Activated T-cell treated with anti-CD3 and anti-CD28 coated beads, Interleukin-2, amount 50 U/mL, for 1 hour (primary cell): ENCODE data around the gene CTU1.
"Not testable (repeated sequence)": the region's sequence is repeated elsewhere in the genome, so short reads cannot be mapped to it uniquely, and the experiment has no call there.

Source experiments
- DNase-seq: peaks from one replicate; pipeline ENCODE4 v3.0.0-alpha.2; 2020

The CTU1 gene

GRCh38 chr19:51108066-51108804, at the start of gene CTU1:
TSS of gene CTU1 (minus strand) at chr19:51108409. CDS start at chr19:51104569, 3,840 bp downstream.
- DNase-seq, result peak; percentile 96

DNA sequence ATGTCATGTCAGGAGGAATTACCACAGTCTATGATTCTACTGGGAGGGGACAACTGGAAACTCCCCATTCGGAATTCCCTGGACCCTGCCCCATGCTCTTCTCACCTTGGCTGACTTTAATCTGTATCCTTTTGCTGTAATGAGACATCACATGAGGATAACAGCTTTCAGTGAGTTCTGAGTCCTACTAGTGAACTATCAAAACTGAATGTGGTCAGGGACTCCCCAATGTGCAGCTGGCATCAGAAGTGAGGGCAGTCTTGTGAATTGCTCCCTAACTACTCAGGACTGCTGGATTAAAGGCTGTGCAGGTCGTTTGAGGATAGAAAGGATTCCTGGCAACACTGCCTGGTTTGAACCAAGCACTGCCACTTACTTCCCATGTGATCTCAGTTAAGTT, 49.1 kb upstream of the CTU1 start:
- DNase-seq, result no peak

DNA sequence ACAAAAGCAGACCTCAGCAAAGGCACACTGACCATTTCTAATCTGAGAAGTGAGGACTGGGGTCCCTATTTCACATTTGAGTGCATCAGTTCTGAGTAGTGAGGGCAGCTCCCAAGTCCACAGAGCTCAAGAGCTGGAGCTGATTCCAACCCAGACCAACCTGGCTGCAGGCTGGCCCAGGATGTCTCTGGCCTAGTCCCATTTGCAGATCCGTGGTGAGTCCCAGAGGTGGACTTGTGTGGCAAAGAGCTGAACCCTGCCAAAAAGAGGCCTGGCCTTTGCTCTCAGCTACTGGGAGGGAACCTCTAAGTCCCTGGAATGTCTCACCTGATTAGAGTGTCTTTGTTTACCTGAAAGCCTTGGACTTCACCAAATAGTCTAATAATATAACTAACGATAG, 48.5 kb upstream of the CTU1 start:
- DNase-seq, result no peak

- DNase-seq, result no peak
Measured at GRCh38 chr19:51150627-51151026, 42.4 kb upstream of the CTU1 start.

DNA sequence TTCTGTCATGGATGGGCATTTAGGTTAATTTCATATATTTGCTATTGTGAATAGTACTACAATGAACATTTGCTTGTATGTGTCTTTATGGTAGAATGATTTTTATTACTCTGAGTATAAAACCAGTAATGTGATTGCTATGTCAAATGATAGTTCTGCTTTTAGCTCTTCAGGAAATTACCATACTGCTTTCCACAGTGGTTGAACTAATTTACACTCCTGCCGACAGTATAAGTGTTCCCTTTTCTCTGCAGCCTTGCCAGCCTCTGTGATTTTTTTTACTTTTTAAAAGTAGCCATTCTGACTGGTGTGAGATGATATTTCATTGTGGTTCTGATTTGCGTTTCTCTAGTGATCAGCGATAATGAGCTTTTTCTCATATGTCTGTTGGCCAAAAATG, 40.4 kb upstream of the CTU1 start:
- DNase-seq, result no peak

GRCh38 chr19:51147663-51148062, 39.5 kb upstream of the CTU1 start:
- no peak for DNase-seq

DNA sequence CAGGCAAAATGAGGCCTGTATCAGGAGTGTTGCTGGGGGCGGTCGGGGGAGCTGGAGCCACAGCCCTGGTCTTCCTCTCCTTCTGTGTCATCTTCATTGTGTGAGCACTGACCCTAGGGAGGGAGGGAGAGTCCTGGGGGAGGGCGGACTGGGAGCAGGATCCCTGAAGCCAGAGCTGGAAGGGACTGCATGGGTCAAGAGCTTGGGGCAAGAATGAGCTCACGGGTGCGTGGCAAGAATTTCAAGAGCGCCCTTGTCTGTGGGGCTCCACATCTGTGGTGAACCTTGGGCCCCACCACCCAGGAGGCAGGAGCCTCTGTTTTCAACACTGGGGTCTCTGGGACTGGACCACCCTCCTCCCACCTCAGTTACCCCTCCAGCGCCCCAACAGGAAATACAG, 38.5 kb upstream of the CTU1 start:
- DNase-seq, result no peak

DNA sequence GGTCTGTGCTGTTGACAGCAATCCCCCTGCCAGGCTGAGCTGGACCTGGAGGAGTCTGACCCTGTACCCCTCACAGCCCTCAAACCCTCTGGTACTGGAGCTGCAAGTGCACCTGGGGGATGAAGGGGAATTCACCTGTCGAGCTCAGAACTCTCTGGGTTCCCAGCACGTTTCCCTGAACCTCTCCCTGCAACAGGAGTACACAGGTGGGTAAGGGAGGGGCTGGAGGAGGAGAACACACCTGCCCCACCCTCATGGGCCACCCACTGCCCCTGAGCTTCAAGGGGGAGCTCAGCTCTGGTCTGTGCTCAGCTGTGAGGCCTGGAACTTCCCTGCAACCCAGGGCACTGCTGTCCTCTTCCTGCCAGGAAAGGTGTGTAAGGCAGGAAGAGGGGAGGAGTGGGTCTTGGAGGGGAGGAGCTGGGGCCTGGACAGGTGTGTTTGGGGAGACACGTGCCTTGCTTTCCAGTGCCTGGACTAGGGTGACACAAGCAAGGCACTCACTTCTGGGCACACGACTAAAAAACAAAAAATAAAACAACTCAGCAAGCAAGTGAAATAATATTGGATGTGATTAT, 37.8 kb upstream of the CTU1 start:
- no peak for DNase-seq

DNA sequence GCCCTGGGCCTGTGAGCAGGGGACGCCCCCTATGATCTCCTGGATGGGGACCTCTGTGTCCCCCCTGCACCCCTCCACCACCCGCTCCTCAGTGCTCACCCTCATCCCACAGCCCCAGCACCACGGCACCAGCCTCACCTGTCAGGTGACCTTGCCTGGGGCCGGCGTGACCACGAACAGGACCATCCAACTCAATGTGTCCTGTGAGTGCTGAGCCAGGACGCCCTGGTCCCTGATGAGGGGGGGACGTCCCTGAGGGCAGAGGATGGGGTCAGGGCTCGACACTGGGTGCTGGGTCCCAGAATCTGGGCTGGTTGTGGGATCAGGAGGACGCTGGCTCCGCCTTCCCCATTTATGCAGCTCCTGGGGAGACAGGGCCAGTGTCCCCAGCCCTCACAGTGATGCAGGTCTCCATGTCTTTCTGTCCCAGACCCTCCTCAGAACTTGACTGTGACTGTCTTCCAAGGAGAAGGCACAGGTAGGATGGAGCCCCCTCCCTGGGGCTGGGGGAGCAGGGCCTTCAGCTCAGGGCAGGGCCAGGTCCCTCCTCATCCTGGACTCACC, 36.4 kb upstream of the CTU1 start:
- DNase-seq, result no peak

- DNase-seq, result no peak
Measured at GRCh38 chr19:51143486-51143885, 35.3 kb upstream of the CTU1 start.

GRCh38 chr19:51142809-51143475, 34.7 kb upstream of the CTU1 start:
- not testable (repeated sequence) for DNase-seq

- no peak for DNase-seq
Measured at GRCh38 chr19:51142119-51142518, 33.9 kb upstream of the CTU1 start, which contains the start of gene SIGLEC7. TSS of gene SIGLEC7 (plus strand) at chr19:51142301. CDS start at chr19:51142370, 69 bp downstream.

- no peak for DNase-seq
Measured at GRCh38 chr19:51141181-51141580, 33.0 kb upstream of the CTU1 start.

GRCh38 chr19:51140441-51140840, 32.2 kb upstream of the CTU1 start:
- no peak for DNase-seq

DNA sequence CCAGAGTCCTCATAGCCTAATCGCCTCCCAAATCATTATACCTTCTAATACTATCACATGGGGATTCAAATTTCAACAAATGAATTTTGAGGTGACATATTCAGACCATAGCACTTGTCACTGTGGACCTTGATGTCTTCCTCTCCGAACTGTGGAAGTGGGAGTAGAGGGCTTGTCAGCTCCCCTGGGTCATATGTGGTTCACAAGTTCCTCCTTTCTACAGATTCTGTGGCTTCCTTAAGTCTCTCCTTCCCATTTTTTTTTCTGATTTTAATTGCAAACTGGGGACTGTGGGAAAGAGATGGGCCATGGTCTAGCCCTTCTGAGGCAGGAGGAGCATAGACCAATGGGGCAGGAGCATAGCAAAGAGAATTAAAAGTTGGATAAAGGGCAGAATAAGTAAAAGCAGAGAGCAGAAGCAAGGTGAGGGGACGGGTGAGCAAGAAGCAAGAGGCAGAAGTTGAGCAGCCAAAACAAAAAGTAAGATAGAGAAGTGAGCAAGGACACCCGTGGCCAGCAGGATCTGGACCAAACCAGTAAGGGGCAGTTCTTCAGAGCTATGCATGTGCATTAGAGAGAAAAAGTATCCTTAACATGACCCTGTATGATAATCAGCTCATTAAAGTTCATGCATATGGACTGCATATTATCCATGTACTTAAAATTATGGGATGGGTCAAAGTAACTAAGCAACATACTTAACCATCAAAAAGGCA, 31.2 kb upstream of the CTU1 start:
- DNase-seq, result no peak

DNA sequence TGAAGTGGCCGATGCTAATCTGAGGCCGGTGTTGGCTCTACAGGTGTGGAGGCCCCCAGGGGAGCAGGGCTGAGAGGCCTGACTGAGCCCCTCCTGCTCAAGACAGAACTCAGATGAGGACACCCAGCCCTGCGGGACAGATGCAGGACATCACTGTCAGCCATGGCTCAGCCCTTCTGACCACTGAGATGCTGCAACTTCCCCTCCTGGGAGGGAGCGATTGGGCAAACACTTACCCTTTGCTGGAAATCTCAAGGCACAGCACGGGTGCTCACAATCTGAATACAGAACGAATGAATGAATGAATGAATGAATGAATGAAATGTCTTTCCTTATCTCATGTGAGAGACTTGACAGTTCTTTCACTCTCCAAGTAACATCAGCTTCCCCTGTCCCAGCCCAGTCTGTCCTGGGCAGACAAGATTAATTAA, 30.4 kb upstream of the CTU1 start:
- no peak for DNase-seq

DNA sequence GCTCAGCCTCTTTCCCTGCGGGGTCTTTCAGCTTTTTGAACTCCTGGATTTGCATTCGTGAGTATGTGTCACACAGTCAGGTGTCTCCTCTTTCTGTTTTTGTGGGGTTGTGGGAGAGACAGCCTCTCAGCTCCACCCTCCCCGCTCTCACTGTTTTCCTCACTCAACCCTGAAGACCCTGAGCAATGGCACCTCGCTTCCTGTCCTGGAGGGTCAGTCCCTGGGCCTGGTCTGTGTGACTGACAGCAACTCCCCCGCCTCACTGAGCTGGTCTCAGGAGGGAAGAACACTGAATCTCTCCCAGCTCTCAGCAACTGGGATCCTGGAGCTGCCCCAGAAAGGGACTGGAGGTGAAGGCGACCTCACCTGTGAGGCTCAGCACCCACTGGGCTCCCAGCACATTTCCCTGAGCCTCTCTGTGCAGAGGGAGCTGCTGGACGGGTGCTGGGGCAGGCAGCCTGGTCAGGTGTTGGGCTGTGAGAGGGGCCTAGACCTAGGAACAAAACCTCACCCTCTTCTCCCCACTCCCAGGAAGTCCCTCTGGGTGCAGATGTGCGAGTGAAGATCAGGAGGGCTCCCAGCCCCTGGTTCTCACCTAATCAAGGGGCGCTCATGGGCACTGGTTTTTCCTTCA, 29.7 kb upstream of the CTU1 start:
- no peak for DNase-seq

DNA sequence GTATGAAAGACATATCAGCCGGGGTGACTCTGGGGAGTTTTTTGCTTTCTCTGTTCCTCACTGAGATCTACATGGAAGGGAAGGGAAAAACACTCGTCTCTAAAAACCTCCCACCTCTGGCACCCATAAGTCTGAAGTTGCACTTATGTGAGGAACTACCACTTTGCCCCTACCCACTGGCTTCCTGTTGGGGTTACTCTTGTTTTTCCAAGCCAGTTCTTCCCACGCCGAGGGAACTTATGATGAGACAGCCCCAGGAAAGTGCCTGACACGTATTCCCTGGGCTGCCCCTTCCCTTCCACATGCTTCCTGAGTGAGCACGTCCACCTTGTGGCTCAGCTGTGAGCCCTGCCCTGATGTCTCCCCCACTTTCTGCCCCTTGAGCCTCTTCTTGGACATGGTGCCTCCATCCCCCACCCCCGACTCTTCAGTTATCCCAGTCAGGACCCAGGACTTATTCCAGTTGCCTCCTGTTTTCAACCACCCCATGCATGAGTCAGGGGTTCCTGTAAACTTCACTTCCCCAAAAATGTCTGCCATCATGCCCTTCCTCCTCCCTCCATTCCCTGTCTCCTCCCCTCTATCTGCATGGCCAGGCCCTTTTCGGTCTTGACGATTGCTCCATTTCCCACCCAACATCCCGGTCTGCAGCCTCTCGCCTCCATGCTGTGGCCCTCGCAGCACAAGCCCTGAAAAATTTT, 28.8 kb upstream of the CTU1 start:
- no peak for DNase-seq

GRCh38 chr19:51135986-51136762, 28.0 kb upstream of the CTU1 start:
- no peak for DNase-seq

DNA sequence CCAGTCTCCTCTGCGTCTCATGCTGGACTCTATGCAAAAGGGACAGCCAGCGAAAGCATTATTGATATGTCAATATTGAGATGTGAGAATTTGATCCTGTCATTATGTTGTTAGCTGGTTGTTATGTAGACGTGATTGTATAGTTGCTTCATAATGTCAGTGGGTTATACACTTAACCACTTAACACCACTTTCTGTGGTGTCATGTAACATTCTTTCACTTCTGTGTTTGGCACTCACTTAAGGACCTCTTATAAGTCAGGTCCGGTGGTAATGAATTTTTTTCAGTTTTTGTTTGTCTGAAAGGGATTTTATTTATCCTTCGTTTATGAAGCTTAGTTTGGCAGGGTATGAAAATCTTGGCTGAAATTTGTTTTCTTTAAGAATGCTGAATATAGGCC, 26.8 kb upstream of the CTU1 start:
- DNase-seq, result no peak
